GM18517 (cell line): ENCODE measurements around the gene PGM2.

Experiments used
- ATAC-seq: cut with Tn5 transposase; IDR thresholded peaks from one replicate; pipeline ENCODE4 v1.9.1; 2021; ENCODE audit warnings: mild to moderate bottlenecking, moderate library complexity; ENCODE audit not compliant: unreplicated experiment

Gene PGM2

GRCh38 chr4:37860266-37860665, 33.8 kb downstream of the PGM2 start:
- ATAC-seq, result no peak

DNA sequence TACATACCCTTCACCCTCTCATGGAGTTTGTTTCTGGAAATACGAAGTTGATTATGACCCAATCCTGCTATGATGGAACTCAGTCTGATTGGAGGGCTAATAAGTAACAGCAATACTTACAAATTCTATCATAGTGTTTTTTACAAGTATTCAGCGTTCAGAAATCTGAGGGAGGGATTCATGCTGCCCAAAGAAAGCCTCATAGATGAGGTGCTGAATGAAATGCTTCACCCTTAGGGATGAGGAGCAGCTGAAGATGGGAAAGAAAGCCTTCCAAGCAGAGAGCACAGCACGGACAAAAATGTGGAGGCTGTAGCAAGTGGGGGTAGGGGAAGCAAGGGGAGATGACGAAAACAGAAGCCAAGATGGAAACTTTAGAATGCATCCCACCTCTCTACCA, 36.5 kb downstream of the PGM2 start:
- no peak for ATAC-seq

DNA sequence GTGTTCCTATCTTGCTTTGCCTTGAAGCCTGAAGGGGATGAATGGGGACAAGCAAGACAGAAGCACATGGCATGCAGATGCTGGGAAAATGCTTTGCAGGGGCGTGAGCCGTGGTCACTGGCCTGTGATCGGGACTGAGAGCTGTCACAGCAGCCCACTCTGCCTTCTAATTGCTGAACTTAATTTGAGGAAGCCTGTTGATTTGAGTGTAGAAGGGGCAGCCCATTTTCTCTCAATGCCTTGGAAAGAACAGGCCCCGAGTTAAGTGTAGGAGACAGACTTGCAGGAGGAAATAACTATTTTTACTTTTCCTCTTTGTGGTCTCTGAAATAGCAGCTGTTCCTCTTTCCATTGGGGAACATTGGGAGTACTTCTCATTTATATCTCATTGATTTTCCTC, 38.3 kb downstream of the PGM2 start:
- ATAC-seq, result no peak

- no peak for ATAC-seq
Measured at GRCh38 chr4:37865450-37865849, 39.0 kb downstream of the PGM2 start.

DNA sequence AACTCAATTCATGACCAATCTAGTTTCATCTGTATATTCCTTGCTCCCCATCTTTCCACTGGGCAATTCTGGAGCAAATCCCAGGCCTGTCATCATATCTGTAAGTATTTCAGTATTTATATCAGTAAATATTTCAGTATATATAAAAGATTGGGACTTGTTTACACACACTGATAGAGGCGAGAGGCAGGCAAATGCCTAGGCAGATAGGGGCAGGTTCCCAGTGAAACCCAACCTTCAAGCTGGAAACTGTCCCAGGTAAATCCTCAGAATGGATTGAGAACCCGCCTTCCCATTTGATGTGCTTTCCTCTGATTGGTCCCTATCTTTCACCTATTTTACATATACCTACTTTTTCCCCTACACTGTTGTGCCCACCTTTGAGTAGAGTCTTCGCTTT, 40.6 kb downstream of the PGM2 start:
- no peak for ATAC-seq

- no peak for ATAC-seq
Measured at GRCh38 chr4:37868238-37868637, 41.8 kb downstream of the PGM2 start.

GRCh38 chr4:37872310-37872988, 46.0 kb downstream of the PGM2 start:
- peak; percentile 57 for ATAC-seq

GRCh38 chr4:37873386-37873785, 46.9 kb downstream of the PGM2 start:
- no peak for ATAC-seq

DNA sequence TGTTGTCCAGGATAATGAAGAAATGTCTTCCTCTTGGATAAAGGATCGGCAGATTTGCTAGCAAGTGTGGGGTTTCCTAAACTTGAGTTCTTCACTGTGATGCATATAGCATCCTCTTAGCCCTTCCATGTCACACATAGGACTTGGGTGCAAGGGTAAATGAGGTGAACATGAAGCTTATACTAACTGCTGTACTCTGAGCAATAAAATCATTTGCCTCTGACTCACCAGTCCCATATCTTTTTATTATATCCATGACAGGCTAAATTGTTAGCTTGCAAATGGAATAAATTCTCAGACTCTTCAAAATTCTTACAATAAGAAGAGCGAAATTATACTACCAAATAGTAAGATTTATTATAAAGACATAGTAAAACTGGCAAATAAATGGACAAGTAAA, 49.7 kb downstream of the PGM2 start:
- no peak for ATAC-seq

- no peak for ATAC-seq
Measured at GRCh38 chr4:37879365-37879764, 52.9 kb downstream of the PGM2 start.

DNA sequence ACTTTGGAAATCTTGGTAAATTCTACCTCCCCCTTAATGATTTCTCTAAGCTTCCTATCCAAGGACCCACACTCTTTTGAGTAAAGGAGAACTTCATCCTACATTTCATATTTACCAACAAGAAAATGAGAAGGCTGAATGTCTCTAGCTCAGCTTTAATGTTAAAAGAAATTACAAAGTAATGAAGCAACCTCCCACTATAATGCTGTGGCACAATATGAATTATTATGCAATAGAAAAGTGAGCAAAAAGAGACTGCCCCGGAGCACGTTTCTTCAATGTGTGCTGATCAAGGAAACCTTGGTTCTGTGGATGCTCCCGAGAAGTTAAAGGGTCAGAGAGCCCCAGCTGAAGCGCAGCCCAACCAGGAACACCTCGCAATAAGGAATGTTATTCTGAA, 55.3 kb downstream of the PGM2 start:
- ATAC-seq, result no peak

DNA sequence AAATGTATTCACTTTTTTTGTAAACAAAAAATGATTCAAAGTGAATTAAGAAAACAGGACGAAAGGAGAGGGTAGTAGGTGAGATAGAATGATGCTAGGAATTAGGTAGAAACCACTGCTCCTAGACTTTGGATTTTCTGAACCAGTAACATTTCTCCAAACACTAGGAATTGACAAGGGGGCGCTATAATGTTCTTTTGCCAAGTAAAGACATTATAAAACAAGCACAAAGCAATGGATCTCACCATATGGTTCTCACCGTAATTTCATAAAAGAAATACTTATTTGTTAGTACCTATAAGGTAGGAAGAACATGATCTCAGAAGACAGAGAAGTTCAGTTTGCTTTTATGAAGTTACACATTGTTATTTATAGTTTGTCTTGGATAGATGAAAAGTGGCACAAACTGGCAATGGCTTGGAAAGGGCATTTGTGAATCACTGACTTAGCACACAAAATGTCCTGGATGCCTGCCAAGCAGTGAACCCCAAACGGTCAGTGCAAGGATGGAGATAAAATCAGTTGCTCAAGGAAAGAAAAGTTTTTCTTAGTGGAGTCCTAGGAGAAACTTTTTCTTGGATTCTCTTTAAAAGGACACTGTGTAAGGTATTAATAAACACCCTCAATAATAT, 56.3 kb downstream of the PGM2 start:
- no peak for ATAC-seq

GRCh38 chr4:37884855-37885487, 58.5 kb downstream of the PGM2 start:
- ATAC-seq, result no peak

- ATAC-seq, result no peak
Measured at GRCh38 chr4:37885496-37885895, 59.0 kb downstream of the PGM2 start.

DNA sequence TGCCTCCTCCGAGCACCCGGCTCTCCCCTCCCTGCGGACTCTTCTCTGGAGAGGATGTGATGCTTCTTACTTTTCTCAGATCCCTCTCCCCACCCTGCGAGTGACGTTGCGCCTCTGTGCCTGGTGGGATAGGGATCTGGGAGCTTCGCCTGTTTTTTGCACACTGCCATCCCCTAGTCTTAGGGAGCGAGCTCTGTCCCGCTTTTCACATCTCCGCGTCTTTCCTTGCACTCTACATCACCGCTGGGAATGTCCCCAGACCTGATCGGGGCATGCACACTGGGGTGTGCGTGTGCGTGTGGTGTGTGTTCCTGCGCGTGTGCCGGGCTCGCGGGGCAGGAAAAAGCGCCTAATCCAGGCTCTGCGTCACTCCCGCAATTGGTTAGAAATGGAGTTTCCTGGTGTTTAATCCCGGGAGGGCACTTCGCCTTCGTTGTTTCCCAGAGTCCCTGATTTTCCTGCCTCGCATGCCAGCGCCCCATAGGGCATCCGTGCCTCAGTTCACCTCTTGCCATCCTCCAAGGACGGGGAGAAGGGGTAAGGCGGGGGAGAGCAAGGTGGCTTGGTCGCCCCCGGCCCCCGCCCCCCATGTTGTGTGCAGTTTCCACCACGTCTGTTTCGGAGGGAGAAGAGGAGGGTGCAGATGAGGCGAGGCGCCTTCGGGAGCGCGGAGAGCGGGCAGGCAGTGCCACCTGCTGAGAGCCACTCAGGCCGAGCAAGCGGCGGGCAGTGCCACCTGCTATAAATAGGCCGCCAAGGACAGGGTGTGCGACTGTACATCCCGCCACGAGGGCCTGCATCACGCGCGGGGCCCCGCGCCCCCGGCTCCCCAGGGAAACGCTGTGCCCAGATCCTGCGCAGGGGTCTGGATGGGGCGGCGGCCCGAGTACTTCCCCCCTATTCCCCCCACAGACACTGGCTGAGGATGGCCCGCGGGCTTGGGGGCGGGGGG, 63.6 kb downstream of the PGM2 start:
- ATAC-seq, result peak; percentile 2

- peak; percentile 19 for ATAC-seq
Measured at GRCh38 chr4:37890801-37891259, 64.3 kb downstream of the PGM2 start, which contains the start of gene TBC1D1. Gene TBC1D1 (plus strand): TSS chr4:37891084. CDS start chr4:37902096, 11,012 bp downstream.

DNA sequence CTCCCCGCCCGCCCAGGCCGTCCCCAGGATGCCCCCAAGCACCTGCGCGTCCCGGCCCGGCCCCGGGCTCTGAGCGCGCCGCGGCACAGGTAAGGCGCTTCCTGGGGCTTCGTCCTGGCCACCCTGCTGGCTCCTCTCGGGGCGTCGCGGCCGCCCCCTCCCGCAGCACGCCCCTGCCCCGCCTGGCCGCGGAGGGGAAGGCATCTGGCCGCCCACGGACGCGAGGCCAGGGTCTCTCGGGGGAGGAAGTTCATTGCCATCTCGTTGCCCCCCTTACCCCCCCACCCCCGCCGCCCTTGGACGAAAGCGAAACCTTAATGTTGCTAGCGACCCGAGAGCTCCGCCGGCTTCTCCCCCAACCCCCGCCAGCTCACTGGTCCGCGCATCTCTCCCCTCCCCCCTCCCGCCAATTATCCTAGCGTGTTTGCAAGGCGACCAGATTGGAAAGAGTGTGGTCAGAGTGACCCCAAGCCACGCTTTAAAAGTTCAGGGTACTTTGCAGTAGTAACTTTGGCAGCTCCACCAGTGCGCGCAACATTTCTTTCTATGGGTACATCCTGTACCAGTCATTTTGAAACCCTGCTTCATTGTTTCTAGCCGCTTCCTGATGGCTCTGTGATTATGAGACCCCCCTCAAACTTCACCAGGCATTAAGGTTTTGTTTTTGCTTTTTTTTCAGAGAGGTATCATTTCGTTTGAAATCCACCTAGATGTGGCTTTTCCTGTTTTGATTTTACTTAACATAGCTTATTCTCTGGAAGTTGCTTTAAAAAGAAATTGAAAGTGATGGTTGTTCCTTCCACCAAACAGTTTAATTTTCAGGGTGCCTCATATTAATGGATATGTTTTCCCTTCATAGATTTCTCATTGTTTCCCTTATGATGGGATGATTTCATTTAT, 65.0 kb downstream of the PGM2 start:
- peak; percentile 65 for ATAC-seq

DNA sequence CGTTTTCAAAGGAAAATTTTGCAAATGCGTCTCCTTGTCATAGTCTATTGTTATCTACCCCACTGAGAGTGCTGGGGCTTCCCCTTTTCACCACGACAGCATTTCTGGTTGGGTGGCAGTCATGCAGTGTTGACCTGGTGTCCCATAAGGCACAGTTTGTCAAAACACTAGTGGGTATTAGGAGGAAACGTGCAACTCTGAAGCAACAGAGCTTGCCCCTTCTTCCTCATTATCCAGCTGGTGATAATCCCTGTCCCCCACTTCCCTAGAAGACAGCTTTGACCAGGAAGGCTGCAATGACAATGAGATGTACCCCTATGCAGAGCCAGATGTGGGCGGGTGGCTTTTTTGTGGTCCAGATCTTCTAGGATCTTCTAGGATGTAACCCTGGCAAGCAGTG, 66.2 kb downstream of the PGM2 start:
- peak; percentile 57 for ATAC-seq

GRCh38 chr4:37893164-37893563, 66.7 kb downstream of the PGM2 start:
- no peak for ATAC-seq

- ATAC-seq, result no peak
Measured at GRCh38 chr4:37895271-37895670, 68.8 kb downstream of the PGM2 start.
